Suprapubic skin (tissue), 4 donors: ENCODE measurements around the gene KRTAP29-1. TPM values are rescaled to one million over a fixed set of nuclear protein-coding genes. Genes with fewer than 3 reads are reported as not detected.

Source experiments
- DNase-seq, 2 donors: peaks; one replicate each; pipeline ENCODE4 v3.0.0-alpha.2; 2019; ENCODE audit warnings: low spot score in 2 of 2
- H3K27ac ChIP-seq: fragments of 200-600 bp; sonication (generic); one replicate; pipeline ENCODE4 v1.5.1; 2019
- H3K27me3 ChIP-seq: fragments of 200-600 bp; sonication (generic); one replicate; pipeline ENCODE4 v1.5.1; 2019
- H3K36me3 ChIP-seq: fragments of 200-600 bp; sonication (generic); one replicate; pipeline ENCODE4 v1.5.1; 2019
- H3K4me1 ChIP-seq: fragments of 200-600 bp; sonication (generic); one replicate; pipeline ENCODE4 v1.5.1; 2019
- H3K4me3 ChIP-seq: fragments of 200-600 bp; sonication (generic); one replicate; pipeline ENCODE4 v1.5.1; 2019; ENCODE audit warnings: mild to moderate bottlenecking
- H3K9me3 ChIP-seq: fragments of 200-600 bp; sonication (generic); one replicate; pipeline ENCODE4 v1.5.1; 2019
- CTCF ChIP-seq, 2 donors: fragments of 200-600 bp in 1 of 2; fragments of 450-650 bp in 1 of 2; sonication (generic) in 1 of 2; IDR thresholded peaks; one replicate each; pipeline ENCODE4 v1.5.1; 2016 to 2019; ENCODE audit warnings: antibody characterized with exemption in 2 of 2, mild to moderate bottlenecking in 1 of 2, moderate library complexity in 1 of 2
- EP300 ChIP-seq: sonication (generic); formaldehyde crosslinking; IDR thresholded peaks from one replicate; pipeline ENCODE4 v1.6.1; 2017; ENCODE audit warnings: antibody characterized with exemption
- POLR2A ChIP-seq, 2 donors: fragments of 450-650 bp; IDR thresholded peaks; one replicate each; pipeline ENCODE4 v1.6.1; 2017; ENCODE audit warnings: antibody characterized with exemption in 2 of 2, mild to moderate bottlenecking in 2 of 2, moderate library complexity in 2 of 2
- POLR2AphosphoS5 ChIP-seq, 3 donors: sonication (generic); formaldehyde crosslinking; IDR thresholded peaks; one replicate each; pipeline ENCODE4 v1.6.1; 2017; ENCODE audit warnings: antibody characterized with exemption in 3 of 3
- WGBS: methylation state at CpG from one replicate; pipeline ENCODE4 v1.1.5; 2018; 5-methylcytosine and 5-hydroxymethylcytosine counted together
- total RNA-seq, 4 donors: library from RNA; depleted of rRNA; stranded (reverse); fragments of >200 nt; gene quantifications; one replicate each; pipeline ENCODE4 v1.1.0, GENCODE V29; 2016

Gene KRTAP29-1
- total RNA-seq, 4 donors from 2014 or later = 0.85 to 3.4 (median 2.2) TPM; not detected in 1

DNA sequence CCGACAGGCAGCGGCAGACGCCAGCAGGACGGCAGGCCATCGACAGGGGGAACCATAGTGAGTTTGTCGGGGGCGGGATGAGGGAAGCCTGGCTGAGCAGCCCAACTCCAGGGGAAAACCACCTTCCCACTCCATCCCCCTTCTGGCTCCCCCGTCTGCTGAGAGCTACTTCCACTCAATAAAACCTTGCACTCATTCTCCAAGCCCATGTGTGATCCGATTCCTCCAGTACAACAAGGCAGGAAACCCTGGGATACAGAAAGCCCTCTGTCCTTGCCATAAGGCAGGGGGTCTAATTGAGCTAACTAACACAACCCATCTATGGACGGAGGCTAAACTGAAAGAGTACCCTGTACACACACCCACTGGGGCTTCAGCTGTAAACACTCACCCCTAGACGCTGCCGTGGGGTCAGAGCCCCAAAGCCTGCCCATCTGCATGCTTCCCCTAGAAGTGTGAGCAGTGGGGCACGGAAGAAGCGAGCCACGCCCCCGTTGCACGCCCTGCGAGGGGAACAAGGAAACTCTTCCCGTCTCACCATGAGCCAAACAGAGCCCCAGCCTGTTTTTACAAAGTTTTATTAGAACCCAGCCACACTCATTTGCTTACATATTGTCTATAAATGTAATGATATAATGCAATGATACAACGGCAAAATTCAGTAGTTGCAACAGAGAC is 4.1 kb downstream of the KRTAP29-1 start:
- Histone ChIP-seq H3K27ac (no peak overlapping the region), H3K27me3 (peaks cover 11% of the 10 kb centered on the region), H3K4me1 (peaks cover 8% of the 10 kb centered on the region), H3K9me3 (no peaks in the 10 kb centered on the region), H3K36me3 (no peaks in the 10 kb centered on the region), H3K4me3 (no peak overlapping the region)
- 90% methylated on average over 20 of the region's 20 CpGs for WGBS
- TF ChIP-seq POLR2AphosphoS5 (IDR thresholded peaks at IDR 0.05) (no peak), EP300 (no peak), POLR2A (IDR thresholded peaks at IDR 0.05) (no peak), CTCF (IDR thresholded peaks at IDR 0.05) (no peak)
- no peak for DNase-seq

DNA sequence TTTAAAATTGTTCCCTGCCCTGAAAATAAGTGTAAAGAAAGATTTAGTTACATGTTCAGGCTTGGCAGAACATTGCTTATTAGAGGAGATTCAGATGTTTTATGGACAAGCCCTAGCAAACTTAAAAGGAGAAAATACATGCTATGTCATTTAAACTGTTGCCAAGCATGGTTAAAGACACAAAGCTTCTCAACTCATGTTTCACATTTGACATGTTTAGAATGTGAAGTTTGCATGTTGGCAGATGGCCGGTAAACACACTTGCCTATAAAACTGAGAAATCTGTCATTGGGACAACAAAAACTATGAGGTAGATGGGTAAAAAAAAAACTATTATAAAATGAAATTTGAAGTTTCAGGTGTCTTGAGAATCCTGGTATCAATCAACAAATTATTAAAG is 5.8 kb downstream of the KRTAP29-1 start:
- Histone ChIP-seq H3K27me3 (peaks cover 6% of the 10 kb centered on the region), H3K9me3 (no peaks in the 10 kb centered on the region), H3K4me3 (no peak overlapping the region), H3K4me1 (no peaks in the 10 kb centered on the region), H3K27ac (no peak overlapping the region), H3K36me3 (no peaks in the 10 kb centered on the region)
- 34% methylated on average over 1 of the region's 1 CpG for WGBS
- TF ChIP-seq POLR2A (IDR thresholded peaks at IDR 0.05) (no peak), POLR2AphosphoS5 (IDR thresholded peaks at IDR 0.05) (no peak), EP300 (no peak), CTCF (IDR thresholded peaks at IDR 0.05) (no peak)
- DNase-seq = no peak

GRCh38 chr17:41294016-41294415 is 8.6 kb downstream of the KRTAP29-1 start:
- Histone ChIP-seq H3K27ac (no peak overlapping the region), H3K4me1 (no peaks in the 10 kb centered on the region), H3K27me3 (peaks cover 3% of the 10 kb centered on the region), H3K36me3 (no peaks in the 10 kb centered on the region), H3K4me3 (no peak overlapping the region), H3K9me3 (no peaks in the 10 kb centered on the region)
- TF ChIP-seq POLR2AphosphoS5 (IDR thresholded peaks at IDR 0.05) (no peak), CTCF (IDR thresholded peaks at IDR 0.05) (no peak), EP300 (no peak), POLR2A (IDR thresholded peaks at IDR 0.05) (no peak)
- DNase-seq = no peak
- 69% methylated on average over 1 of the region's 1 CpG for WGBS

GRCh38 chr17:41287050-41287449 is 15.6 kb downstream of the KRTAP29-1 start:
- WGBS = 80% methylated on average over 3 of the region's 3 CpGs
- no peaks in the 10 kb centered on the region for H3K9me3 ChIP-seq
- H3K36me3 ChIP-seq = no peaks in the 10 kb centered on the region
- no peak for TF ChIP-seq CTCF (IDR thresholded peaks at IDR 0.05)
- no peak for TF ChIP-seq POLR2A (IDR thresholded peaks at IDR 0.05)
- no peak for TF ChIP-seq POLR2AphosphoS5 (IDR thresholded peaks at IDR 0.05)
- TF ChIP-seq EP300 = no peak
- H3K27ac ChIP-seq = no peak overlapping the region
- H3K4me3 ChIP-seq = no peak overlapping the region
- peaks cover 5% of the 10 kb centered on the region for H3K27me3 ChIP-seq
- H3K4me1 ChIP-seq = no peaks in the 10 kb centered on the region
- DNase-seq = no peak

GRCh38 chr17:41284546-41284945 is 18.1 kb downstream of the KRTAP29-1 start:
- H3K27ac ChIP-seq = no peak overlapping the region
- H3K36me3 ChIP-seq = no peaks in the 10 kb centered on the region
- no peaks in the 10 kb centered on the region for H3K9me3 ChIP-seq
- DNase-seq = no peak
- no peaks in the 10 kb centered on the region for H3K4me1 ChIP-seq
- no peak overlapping the region for H3K4me3 ChIP-seq
- H3K27me3 ChIP-seq = peaks cover 5% of the 10 kb centered on the region
- WGBS = 48% methylated on average over 2 of the region's 2 CpGs
- TF ChIP-seq EP300 (no peak), CTCF (IDR thresholded peaks at IDR 0.05) (no peak), POLR2AphosphoS5 (IDR thresholded peaks at IDR 0.05) (no peak), POLR2A (IDR thresholded peaks at IDR 0.05) (no peak)
